Lower leg skin (tissue), 3 donors: Measurements from ENCODE around the gene YY1.

Experiments used
- CTCF ChIP-seq, 3 donors: fragments of 450-650 bp; IDR thresholded peaks; one replicate each; pipeline ENCODE4 v1.5.1; 2016; ENCODE audit warnings: antibody characterized with exemption in 3 of 3, mild to moderate bottlenecking in 3 of 3, moderate library complexity in 2 of 3
- POLR2A ChIP-seq, 2 donors: fragments of 450-650 bp; IDR thresholded peaks; one replicate each; pipeline ENCODE4 v1.6.1; 2016 to 2017; ENCODE audit warnings: antibody characterized with exemption in 2 of 2, mild to moderate bottlenecking in 1 of 2, moderate library complexity in 1 of 2

GRCh38 chr14:100304825-100305323 lies 65.9 kb downstream of the YY1 start:
- no peak for TF ChIP-seq CTCF (IDR thresholded peaks at IDR 0.05)
- no peak for TF ChIP-seq POLR2A (IDR thresholded peaks at IDR 0.05)
